ELF-1 (cell line): ENCODE measurements around the gene MZT2B.
A peak's percentile ranks its signal among the peaks of the same experiment; 100 is the strongest.
"Not testable (repeated sequence)": the region's sequence is repeated elsewhere in the genome, so short reads cannot be mapped to it uniquely, and the experiment has no call there.

Experiments
- DNase-seq: peaks from one replicate; pipeline ENCODE4 v3.0.0-alpha.2; 2016; ENCODE audit warnings: low read depth, low spot score

Gene MZT2B

GRCh38 chr2:130180404-130181324 lies 1.4 kb upstream of the MZT2B start:
- DNase-seq: peak; percentile 18

GRCh38 chr2:130181325-130181879 lies 660 bp upstream of the MZT2B start, which contains the start of gene SMPD4:
TSS of gene SMPD4 (minus strand) at chr2:130181602. CDS start at chr2:130176592, 5,010 bp downstream.
- DNase-seq: peak; percentile 96

GRCh38 chr2:130182826-130183511 lies 907 bp downstream of the MZT2B start:
- peak; percentile 19 for DNase-seq

- DNase-seq: peak; percentile 45
Observed at GRCh38 chr2:130183512-130184373, 1.7 kb downstream of the MZT2B start.

GRCh38 chr2:130185436-130185835 lies 3.4 kb downstream of the MZT2B start:
- no peak for DNase-seq

- DNase-seq: no peak
Observed at GRCh38 chr2:130185896-130186295, 3.8 kb downstream of the MZT2B start.

- no peak for DNase-seq
Observed at GRCh38 chr2:130186391-130186790, 4.3 kb downstream of the MZT2B start.

- DNase-seq: no peak
Observed at GRCh38 chr2:130187268-130187667, 5.2 kb downstream of the MZT2B start.

GRCh38 chr2:130187859-130188792 lies 6.1 kb downstream of the MZT2B start:
- DNase-seq: peak; percentile 18

GRCh38 chr2:130188958-130189357 lies 6.9 kb downstream of the MZT2B start:
- not testable (repeated sequence) for DNase-seq

GRCh38 chr2:130190237-130190636 lies 8.2 kb downstream of the MZT2B start:
- DNase-seq: no peak

GRCh38 chr2:130191319-130191718 lies 9.3 kb downstream of the MZT2B start:
- DNase-seq: not testable (repeated sequence)

GRCh38 chr2:130192451-130192850 lies 10.4 kb downstream of the MZT2B start:
- not testable (repeated sequence) for DNase-seq

- DNase-seq: not testable (repeated sequence)
Observed at GRCh38 chr2:130193824-130194223, 11.8 kb downstream of the MZT2B start.

- DNase-seq: not testable (repeated sequence)
Observed at GRCh38 chr2:130195089-130195635, 13.1 kb downstream of the MZT2B start.

- not testable (repeated sequence) for DNase-seq
Observed at GRCh38 chr2:130196052-130196451, 14.0 kb downstream of the MZT2B start.

- no peak for DNase-seq
Observed at GRCh38 chr2:130198343-130198742, 16.3 kb downstream of the MZT2B start, which contains the start of gene TUBA3E. TSS of gene TUBA3E (minus strand) at chr2:130198439. CDS start at chr2:130198360, 79 bp downstream.

GRCh38 chr2:130202518-130202917 lies 20.5 kb downstream of the MZT2B start:
- not testable (repeated sequence) for DNase-seq

- DNase-seq: not testable (repeated sequence)
Observed at GRCh38 chr2:130203150-130203549, 21.1 kb downstream of the MZT2B start.

GRCh38 chr2:130207051-130207450 lies 25.0 kb downstream of the MZT2B start:
- DNase-seq: not testable (repeated sequence)
